CD4-positive, alpha-beta T cell treated with Interleukin-12 subunit alpha and Interleukin-12 subunit beta, for 1 hour (primary cell): ENCODE results near the gene ACLY.
"Not testable (repeated sequence)": the region's sequence is repeated elsewhere in the genome, so short reads cannot be mapped to it uniquely, and the experiment has no call there.

Experiments
- DNase-seq: peaks from one replicate; pipeline ENCODE4 v3.0.0-alpha.2; 2020

ACLY gene

GRCh38 chr17:41909088-41909487, 9.7 kb downstream of the ACLY start:
- DNase-seq, result no peak

- no peak for DNase-seq
Observed at GRCh38 chr17:41907633-41908539, 10.9 kb downstream of the ACLY start.

- DNase-seq, result no peak
Observed at GRCh38 chr17:41907185-41907556, 11.6 kb downstream of the ACLY start.

GRCh38 chr17:41906465-41907184, 12.1 kb downstream of the ACLY start:
- DNase-seq, result no peak

GRCh38 chr17:41905172-41905571, 13.6 kb downstream of the ACLY start:
- no peak for DNase-seq

GRCh38 chr17:41904242-41904841, 14.4 kb downstream of the ACLY start:
- no peak for DNase-seq

GRCh38 chr17:41901646-41902045, 17.1 kb downstream of the ACLY start:
- no peak for DNase-seq

- no peak for DNase-seq
Observed at GRCh38 chr17:41896726-41897125, 22.0 kb downstream of the ACLY start.

- DNase-seq, result no peak
Observed at GRCh38 chr17:41895617-41896016, 23.1 kb downstream of the ACLY start.

- DNase-seq, result no peak
Observed at GRCh38 chr17:41894791-41895331, 23.9 kb downstream of the ACLY start.

- DNase-seq, result no peak
Observed at GRCh38 chr17:41893384-41893783, 25.4 kb downstream of the ACLY start.

- DNase-seq, result no peak
Observed at GRCh38 chr17:41892021-41892376, 26.8 kb downstream of the ACLY start.

GRCh38 chr17:41891135-41892020, 27.4 kb downstream of the ACLY start:
- no peak for DNase-seq

- no peak for DNase-seq
Observed at GRCh38 chr17:41888332-41888965, 30.3 kb downstream of the ACLY start.

- no peak for DNase-seq
Observed at GRCh38 chr17:41885733-41886132, 33.0 kb downstream of the ACLY start.

- no peak for DNase-seq
Observed at GRCh38 chr17:41882756-41883155, 36.0 kb downstream of the ACLY start.

- DNase-seq, result no peak
Observed at GRCh38 chr17:41880130-41880529, 38.6 kb downstream of the ACLY start.

GRCh38 chr17:41874293-41874670, 44.5 kb downstream of the ACLY start:
- DNase-seq, result not testable (repeated sequence)

GRCh38 chr17:41873559-41874292, 45.0 kb downstream of the ACLY start:
- no peak for DNase-seq

GRCh38 chr17:41871789-41872188, 47.0 kb downstream of the ACLY start:
- no peak for DNase-seq

- no peak for DNase-seq
Observed at GRCh38 chr17:41870627-41871026, 48.1 kb downstream of the ACLY start.
